ENCODE measurements around the gene NPAS3.

The NPAS3 gene

GRCh38 chr14:32939254-32940065, 781 bp downstream of the NPAS3 start:
- in situ Hi-C loops (cut with HindIII; ENCODE audit: low sequenced_read_pairs), result no loop called here

- in situ Hi-C loops (cut with HindIII; ENCODE audit: low sequenced_read_pairs), result no loop called here
Measured at GRCh38 chr14:32940066-32940651, 1.5 kb downstream of the NPAS3 start.

DNA sequence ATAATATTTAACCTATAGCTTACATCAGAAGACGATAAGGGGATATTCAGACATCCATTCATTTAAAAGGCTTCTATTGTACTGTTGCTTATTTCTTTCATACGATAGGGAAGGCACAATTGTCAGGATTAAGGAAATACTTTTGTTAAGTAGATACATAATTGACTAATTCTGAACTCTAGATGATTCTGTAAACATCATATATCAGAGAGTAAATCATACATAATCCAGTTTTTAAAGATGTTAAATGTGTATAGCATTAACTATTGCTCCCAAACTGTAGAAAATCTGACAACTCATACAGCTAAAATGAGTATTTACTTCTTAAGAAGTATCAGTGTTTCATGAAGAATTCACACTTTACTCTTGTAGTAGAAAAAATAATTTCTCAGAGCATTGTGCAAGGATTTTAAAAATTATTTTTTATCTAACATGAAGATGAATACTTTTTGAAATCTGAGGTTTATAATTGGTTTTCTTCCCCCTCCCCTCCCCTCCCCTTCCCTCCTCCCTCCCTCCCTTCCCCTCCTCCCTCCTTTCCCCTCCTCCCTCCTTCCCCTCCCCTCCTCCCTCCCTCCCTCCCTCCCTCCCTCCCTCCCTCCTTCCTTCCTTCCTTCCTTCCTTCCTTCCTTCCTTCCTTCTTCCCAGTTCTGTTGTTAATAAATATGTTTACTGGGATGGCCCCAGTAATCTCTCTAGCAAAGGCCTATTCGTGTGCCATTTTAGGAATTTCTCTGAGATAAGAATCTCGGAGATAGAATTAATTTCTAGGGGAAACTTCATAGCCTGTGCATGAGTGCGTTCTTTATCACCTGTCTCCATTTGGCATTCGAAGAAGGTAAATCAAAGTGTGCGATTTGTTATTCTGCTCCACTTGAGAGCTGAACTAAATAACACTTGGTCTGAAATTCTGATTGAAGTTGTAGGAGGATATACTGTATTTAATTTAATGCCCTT, 2.3 kb downstream of the NPAS3 start:
- in situ Hi-C loops (cut with HindIII; ENCODE audit: low sequenced_read_pairs), result no loop called here

DNA sequence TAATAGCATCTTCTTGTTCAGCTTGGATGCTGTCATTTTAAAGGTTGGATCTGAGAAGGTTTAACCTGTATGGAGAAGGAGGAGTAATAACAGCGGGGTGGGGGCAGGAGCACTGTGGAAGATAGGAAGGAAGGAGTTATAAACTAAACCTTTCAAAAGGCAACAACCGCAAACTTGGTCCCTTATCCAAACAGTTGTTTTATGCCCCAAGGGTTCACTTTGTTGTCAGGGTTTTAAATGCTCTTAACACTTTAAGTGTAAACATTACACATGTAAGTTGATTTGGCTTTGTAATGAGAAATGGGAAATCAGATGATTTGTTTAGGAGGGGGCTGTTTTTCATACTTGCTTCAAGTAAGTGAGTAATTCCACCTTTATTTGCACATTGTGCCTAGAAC, 3.0 kb downstream of the NPAS3 start:
- in situ Hi-C loops (cut with HindIII; ENCODE audit: low sequenced_read_pairs), result no loop called here

- in situ Hi-C loops (cut with HindIII; ENCODE audit: low sequenced_read_pairs), result no loop called here
Measured at GRCh38 chr14:32947081-32947480, 8.4 kb downstream of the NPAS3 start.

DNA sequence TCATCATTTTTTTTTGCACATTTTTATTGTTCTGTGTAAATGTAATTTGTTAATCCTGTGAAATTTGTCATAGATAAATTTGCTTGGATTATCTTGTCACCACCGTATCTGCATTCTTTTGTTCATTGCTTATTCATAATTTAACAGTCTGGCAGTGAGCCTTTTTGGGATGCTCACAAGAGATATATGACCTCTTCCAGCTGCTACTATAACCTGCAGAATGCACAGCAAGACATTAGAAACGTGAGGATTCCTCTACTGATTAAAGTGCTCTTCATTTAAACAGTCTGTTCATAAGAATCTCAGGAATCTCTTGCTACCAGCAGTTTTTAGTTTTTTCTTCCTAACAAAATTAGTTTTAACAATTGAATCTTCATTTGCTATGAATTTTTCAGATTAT, 9.1 kb downstream of the NPAS3 start:
- in situ Hi-C loops (cut with HindIII; ENCODE audit: low sequenced_read_pairs), result no loop called here

- in situ Hi-C loops (cut with HindIII; ENCODE audit: low sequenced_read_pairs), result no loop called here
Measured at GRCh38 chr14:32950584-32950983, 11.9 kb downstream of the NPAS3 start.

DNA sequence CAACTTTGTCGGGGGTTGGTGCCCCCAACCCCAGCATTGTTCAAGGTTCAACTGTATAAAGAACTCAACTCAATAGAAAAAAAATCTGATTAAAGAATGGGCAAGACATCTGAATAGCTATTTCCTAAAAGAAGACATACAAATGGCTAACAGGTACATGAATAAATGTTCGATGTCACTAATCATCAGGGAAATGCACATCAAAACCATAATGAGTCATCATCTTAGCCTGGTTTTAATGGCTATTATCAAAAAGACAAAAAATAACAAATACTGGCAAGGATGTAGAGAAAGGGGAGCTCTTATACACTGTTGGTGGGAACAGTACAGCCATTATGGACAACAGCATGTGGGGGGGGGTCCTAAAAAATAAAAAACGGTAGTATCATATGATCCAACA, 28.7 kb downstream of the NPAS3 start:
- in situ Hi-C loops (cut with HindIII; ENCODE audit: low sequenced_read_pairs), result no loop called here

- in situ Hi-C loops (cut with HindIII; ENCODE audit: low sequenced_read_pairs), result no loop called here
Measured at GRCh38 chr14:32968972-32969544, 30.4 kb downstream of the NPAS3 start.

GRCh38 chr14:32977913-32978312, 39.2 kb downstream of the NPAS3 start:
- in situ Hi-C loops (cut with HindIII; ENCODE audit: low sequenced_read_pairs), result no loop called here

DNA sequence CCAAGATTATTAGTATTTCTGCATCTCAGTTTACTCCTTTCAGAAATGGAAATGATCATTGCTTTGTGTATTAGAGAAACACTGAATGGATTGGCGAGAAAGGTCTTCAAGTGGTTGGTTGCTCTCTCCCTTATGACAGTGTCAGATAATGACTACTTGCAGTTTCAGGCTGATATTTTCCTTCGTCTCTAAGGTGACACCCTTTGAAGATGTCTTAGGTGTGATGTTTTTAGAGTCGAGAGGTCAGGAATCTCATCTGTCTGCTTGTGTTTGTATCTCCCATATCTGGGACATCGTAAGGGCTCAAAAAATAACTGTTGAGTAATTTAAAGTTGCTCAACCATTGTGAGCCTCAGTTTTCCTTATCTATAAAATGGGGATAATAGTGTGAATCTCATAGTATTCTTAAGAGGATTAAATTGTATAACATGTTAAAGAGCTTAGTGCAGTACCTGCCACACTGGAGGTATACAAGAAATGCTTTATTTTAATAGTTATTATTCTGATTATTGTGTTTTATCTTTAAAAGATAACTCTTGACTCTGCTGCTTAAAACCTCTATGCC, 40.1 kb downstream of the NPAS3 start:
- in situ Hi-C loops (cut with HindIII; ENCODE audit: low sequenced_read_pairs), result no loop called here

- in situ Hi-C loops (cut with HindIII; ENCODE audit: low sequenced_read_pairs), result no loop called here
Measured at GRCh38 chr14:32980178-32980901, 41.7 kb downstream of the NPAS3 start.

DNA sequence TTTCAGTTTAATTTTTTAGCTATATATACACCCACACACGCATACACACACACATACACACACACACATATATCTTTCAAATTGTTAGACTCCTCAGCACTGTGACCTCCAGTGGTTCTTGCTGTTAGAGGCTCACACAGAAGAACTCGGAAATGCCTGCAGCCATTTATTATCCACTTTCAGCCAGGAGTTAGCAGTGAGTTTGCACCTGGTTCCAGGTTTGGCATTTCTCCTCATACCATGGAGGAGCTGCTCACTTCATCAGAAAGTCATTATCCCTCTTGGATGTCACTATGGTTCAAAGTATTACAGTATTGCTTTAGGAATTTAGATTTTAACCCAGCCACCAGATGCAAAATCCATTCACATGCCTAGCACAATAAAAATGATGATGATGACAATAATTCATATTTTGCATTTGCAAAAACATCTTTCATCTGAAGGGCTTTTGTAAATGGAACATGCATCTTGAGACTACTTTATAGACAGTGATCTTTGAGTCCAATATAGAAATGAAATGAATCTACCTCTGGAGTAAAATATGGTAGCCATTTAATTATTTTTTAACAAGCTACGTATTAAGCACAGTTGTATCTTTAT, 42.3 kb downstream of the NPAS3 start:
- in situ Hi-C loops (cut with HindIII; ENCODE audit: low sequenced_read_pairs), result no loop called here

GRCh38 chr14:32984241-32984930, 45.7 kb downstream of the NPAS3 start:
- in situ Hi-C loops (cut with HindIII; ENCODE audit: low sequenced_read_pairs), result no loop called here

GRCh38 chr14:32985866-32986265, 47.2 kb downstream of the NPAS3 start:
- in situ Hi-C loops (cut with HindIII; ENCODE audit: low sequenced_read_pairs), result no loop called here

GRCh38 chr14:32986791-32987540, 48.3 kb downstream of the NPAS3 start:
- in situ Hi-C loops (cut with HindIII; ENCODE audit: low sequenced_read_pairs), result no loop called here

- in situ Hi-C loops (cut with HindIII; ENCODE audit: low sequenced_read_pairs), result no loop called here
Measured at GRCh38 chr14:32991691-32992090, 53.0 kb downstream of the NPAS3 start.

- in situ Hi-C loops (cut with HindIII; ENCODE audit: low sequenced_read_pairs), result no loop called here
Measured at GRCh38 chr14:32993921-32994320, 55.2 kb downstream of the NPAS3 start.
